ENCODE measurements around the gene EPHA4.

EPHA4 gene

GRCh38 chr2:221415789-221416188 is 156.3 kb downstream of the EPHA4 start:
- Histone ChIP-seq H4K20me1 (ENCODE audit: insufficient read depth, low read length, poor library complexity, severe bottlenecking) (no peaks in the 10 kb centered on the region), H2AFZ (ENCODE audit: low read length) (no peak overlapping the region), H3K27me3 (ENCODE audit: insufficient read depth, low read length, poor library complexity, severe bottlenecking) (no peaks in the 10 kb centered on the region)

GRCh38 chr2:221412978-221413377 is 159.1 kb downstream of the EPHA4 start:
- Histone ChIP-seq H3K4me2 (ENCODE audit: low read depth, low read length, poor library complexity, severe bottlenecking) (no peak overlapping the region), H4K20me1 (ENCODE audit: insufficient read depth, low read length, poor library complexity, severe bottlenecking) (no peaks in the 10 kb centered on the region), H3K4me1 (ENCODE audit: insufficient read depth, low read length, poor library complexity, severe bottlenecking) (no peaks in the 10 kb centered on the region), H3K27me3 (ENCODE audit: insufficient read depth, low read length, poor library complexity, severe bottlenecking) (no peaks in the 10 kb centered on the region), H3F3A (ENCODE audit: low read depth) (no peaks in the 10 kb centered on the region), H2AFZ (ENCODE audit: low read length) (no peak overlapping the region), H3K4me3 (ENCODE audit: low read length, poor library complexity, severe bottlenecking) (no peak overlapping the region), H3K9me3 (ENCODE audit: insufficient read depth, low read depth, low read length) (no peaks in the 10 kb centered on the region), H3K79me2 (ENCODE audit: insufficient read depth, low read length) (no peaks in the 10 kb centered on the region), H3K9ac (ENCODE audit: low read depth, low read length, poor library complexity, severe bottlenecking) (no peak overlapping the region), H3K36me3 (ENCODE audit: insufficient read depth, low read length) (no peaks in the 10 kb centered on the region), H3K9me2 (replicated peaks; ENCODE audit: low read depth, low read length) (no peaks in the 10 kb centered on the region)
- TF ChIP-seq CTCF (conservative IDR thresholded peaks at IDR 0.05; ENCODE audit: low read length), result no peak
- TF ChIP-seq EZH2phosphoT487 (IDR thresholded peaks at IDR 0.05; ENCODE audit: borderline replicate concordance), result no peak

More at GRCh38 chr2:221415789-221416188, 156.3 kb downstream of the EPHA4 start:
- Histone ChIP-seq H3K4me1 (ENCODE audit: insufficient read depth, low read length, poor library complexity, severe bottlenecking) (peaks cover 23% of the 10 kb centered on the region), H3K9me3 (ENCODE audit: insufficient read depth, low read depth, low read length) (no peaks in the 10 kb centered on the region), H3K79me2 (ENCODE audit: insufficient read depth, low read length) (no peaks in the 10 kb centered on the region), H3K36me3 (ENCODE audit: insufficient read depth, low read length) (no peaks in the 10 kb centered on the region), H3K4me2 (ENCODE audit: low read depth, low read length, poor library complexity, severe bottlenecking) (no peak overlapping the region), H3F3A (ENCODE audit: low read depth) (peaks cover 12% of the 10 kb centered on the region; the same call in 1 of the 2 replicates), H3K4me3 (ENCODE audit: low read length, poor library complexity, severe bottlenecking) (no peak overlapping the region), H3K9ac (ENCODE audit: low read depth, low read length, poor library complexity, severe bottlenecking) (no peak overlapping the region), H3K9me2 (replicated peaks; ENCODE audit: low read depth, low read length) (no peaks in the 10 kb centered on the region)
- TF ChIP-seq EZH2phosphoT487 (IDR thresholded peaks at IDR 0.05; ENCODE audit: borderline replicate concordance) (no peak), CTCF (conservative IDR thresholded peaks at IDR 0.05; ENCODE audit: low read length) (no peak)

- Histone ChIP-seq H3K27me3 (ENCODE audit: insufficient read depth, low read length, poor library complexity, severe bottlenecking) (no peaks in the 10 kb centered on the region), H3K36me3 (ENCODE audit: insufficient read depth, low read length) (no peaks in the 10 kb centered on the region), H3K4me2 (ENCODE audit: low read depth, low read length, poor library complexity, severe bottlenecking) (no peak overlapping the region), H3K4me1 (ENCODE audit: insufficient read depth, low read length, poor library complexity, severe bottlenecking) (no peaks in the 10 kb centered on the region), H4K20me1 (ENCODE audit: insufficient read depth, low read length, poor library complexity, severe bottlenecking) (no peaks in the 10 kb centered on the region), H3K9me2 (replicated peaks; ENCODE audit: low read depth, low read length) (no peaks in the 10 kb centered on the region), H3K9me3 (ENCODE audit: insufficient read depth, low read depth, low read length) (no peaks in the 10 kb centered on the region), H3K9ac (ENCODE audit: low read depth, low read length, poor library complexity, severe bottlenecking) (no peak overlapping the region), H3K79me2 (ENCODE audit: insufficient read depth, low read length) (no peaks in the 10 kb centered on the region), H2AFZ (ENCODE audit: low read length) (no peak overlapping the region), H3K4me3 (ENCODE audit: low read length, poor library complexity, severe bottlenecking) (no peak overlapping the region), H3F3A (ENCODE audit: low read depth) (no peaks in the 10 kb centered on the region)
- TF ChIP-seq EZH2phosphoT487 (IDR thresholded peaks at IDR 0.05; ENCODE audit: borderline replicate concordance) (no peak), CTCF (conservative IDR thresholded peaks at IDR 0.05; ENCODE audit: low read length) (no peak)
Measured at GRCh38 chr2:221410487-221410886, 161.6 kb downstream of the EPHA4 start.

Data from Loucy (cell line).